Ramos (cell line): ENCODE data around the gene MYH10.

Experiments used
- in situ Hi-C: fragments of 300-500 bp; cut with MboI; formaldehyde crosslinking; loops from one replicate; pipeline ENCODE4 v1.14.3; 2022; ENCODE audit warnings: low sequenced_read_pairs; ENCODE audit not compliant: unreplicated experiment

MYH10 gene

DNA sequence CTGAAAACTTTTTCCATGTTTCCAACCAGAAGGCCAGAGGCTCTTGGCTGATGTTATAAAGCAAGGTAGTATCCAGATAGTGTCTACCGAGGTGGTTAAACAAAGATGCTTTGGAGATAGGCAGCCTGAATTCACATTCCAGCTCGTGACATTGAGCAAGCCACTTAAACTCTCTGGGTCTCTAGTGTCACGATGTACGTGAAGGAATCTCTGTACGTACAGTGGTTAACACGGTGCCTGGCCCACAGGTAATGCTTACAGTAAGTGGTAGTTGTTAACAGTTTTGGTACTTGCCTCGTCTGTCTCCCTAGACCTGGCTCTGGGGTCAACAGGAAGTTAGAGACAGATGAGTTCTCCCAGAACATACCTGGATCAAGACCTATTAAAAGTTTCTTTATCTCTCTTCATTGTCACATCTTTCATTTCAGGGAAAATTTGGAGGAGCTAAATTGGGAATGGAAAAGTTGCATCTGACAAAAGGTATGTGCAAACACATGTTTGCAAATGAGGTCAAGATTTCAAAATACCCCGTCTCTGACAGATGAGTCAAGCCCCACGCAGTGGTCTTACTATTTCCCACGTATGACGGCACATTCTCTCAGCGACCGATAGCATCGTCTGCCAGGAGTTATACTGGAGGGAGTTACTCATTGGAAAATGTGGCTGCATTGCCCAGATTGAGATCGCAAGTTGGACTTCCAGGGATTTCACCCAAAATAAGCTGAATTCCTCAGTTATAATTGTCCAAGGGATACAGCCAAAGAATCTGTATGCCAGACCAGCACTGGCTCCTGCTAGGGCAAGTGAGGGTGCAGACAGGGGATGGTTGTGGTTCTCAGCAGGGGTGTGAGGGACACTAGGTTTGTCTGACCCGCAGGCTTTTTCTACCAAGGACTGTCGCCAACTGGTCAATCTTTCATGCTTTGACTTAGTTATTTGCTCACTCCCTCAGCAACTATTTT lies 18.9 kb upstream of the MYH10 start:
- in situ Hi-C loops: no loop called here

DNA sequence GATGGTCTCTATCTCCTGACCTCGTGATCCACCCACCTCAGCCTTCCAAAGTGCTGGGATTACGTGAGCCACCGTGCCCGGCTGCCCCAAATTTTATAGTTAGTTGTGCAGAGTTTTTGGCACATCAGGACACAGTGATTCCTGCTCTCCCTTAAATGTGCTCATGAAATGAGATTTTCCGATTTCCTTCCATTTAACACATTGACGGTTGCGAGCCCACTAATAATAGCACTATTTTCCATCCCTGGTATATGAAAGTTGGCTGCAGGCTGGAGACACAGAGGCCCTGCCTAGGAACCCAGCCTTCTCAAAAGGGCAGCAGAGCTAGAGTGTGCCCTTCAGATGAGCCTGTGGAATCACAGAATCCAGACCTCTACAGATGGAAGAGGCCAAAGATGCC lies 17.4 kb upstream of the MYH10 start:
- in situ Hi-C loops: no loop called here

- in situ Hi-C loops: no loop called here
These were observed 16.7 kb upstream of the MYH10 start for GRCh38 chr17:8647202-8647601.

DNA sequence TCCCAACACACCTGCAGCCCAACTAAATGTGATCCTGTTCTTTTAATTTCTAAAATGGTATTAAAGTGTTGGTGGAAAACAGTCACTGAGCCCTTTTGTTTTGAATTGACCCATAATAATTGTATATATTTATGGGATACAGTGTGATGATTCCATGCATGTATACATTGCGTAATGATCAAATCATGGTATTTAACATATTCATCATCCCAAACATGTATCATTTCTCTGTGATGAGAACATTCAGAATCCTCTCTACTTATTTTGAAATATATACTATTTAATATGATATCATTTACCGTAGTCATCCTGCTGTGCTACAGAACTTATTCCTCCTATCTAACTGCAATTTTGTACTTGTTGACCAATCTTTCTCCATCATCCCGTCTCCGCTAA lies 14.0 kb upstream of the MYH10 start:
- in situ Hi-C loops: no loop called here

DNA sequence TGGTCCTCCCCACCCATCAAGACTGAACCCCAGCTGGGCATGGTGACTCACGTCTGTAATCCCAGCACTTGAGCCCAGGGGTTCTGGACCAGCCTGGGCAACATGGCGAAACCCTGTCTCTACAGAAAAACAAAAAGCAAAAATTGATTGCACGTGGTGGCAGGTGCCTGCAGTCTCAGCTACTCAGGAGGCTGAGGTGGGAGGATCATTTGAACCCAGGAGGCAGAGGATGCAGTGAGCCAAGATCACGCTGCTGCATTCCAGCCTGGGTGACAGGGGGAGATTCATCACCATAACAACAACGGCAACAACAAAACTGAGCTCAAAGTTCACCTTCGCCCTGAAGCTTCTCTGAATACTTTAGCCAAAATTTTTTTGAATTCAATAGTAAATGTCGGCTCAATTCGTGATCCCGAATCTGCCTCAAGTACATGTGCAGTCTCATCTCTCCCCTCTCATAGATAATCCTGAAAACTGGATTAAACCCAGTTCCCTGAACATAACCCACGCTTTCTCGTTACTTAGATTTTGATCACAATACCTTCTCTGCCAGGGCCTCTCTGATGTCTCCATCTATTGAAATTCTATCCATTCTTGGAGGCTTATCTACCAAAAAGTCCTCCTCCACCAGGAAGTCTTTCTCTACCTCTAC lies 13.5 kb upstream of the MYH10 start:
- in situ Hi-C loops: no loop called here

DNA sequence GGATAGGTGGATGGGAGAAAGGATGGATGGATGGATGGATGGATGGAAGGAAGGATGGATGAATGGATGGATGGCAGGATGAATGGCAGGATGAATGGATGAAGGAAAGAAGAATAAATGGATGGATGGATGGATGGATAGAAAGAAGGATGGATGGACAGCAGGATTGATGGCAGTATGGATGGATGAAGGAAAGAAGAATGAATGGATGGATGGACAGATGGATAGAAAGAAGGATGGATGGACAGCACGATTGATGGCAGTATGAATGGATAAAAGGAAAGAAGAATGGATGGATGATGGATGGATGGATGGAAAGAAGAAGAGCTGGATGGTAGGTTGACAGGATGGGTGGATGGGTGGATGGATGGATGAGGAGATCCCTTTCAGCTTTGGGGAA lies 9.2 kb upstream of the MYH10 start:
- in situ Hi-C loops: no loop called here

DNA sequence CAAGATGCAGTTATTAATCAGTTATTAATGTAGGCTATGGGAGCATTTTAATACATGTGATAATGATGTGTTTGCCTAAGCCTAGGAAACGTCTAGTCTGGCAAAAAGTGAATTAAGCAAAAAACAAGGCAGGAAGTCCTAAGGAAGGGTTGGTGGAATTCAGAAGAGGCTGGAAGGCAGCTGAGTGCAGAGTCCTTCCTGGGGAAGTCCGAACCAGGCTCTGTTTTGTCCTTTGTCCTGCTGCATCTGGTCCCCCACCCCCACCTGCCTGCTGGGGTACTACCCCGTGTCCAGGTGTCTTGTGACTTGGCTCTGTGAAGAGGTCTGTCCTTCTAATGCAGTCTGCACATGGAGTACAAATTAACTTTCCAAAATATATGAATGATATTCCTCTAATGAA lies 1.5 kb upstream of the MYH10 start:
- in situ Hi-C loops: no loop called here

DNA sequence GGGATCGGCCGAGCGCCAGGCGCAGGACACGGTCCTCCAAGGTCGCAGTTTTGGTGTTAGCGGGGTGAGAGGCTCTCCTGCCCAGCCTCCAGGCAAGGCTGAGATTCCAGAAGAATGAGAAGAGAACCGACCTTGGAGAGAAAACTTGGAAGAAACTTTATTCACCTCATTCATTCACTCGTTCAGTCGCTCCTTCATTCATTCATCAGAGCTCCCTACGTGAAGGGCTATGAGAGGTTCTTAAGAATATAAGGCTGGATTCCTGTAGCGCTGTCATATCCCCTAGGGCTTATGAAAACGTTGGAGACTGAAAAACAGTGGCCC lies 991 bp upstream of the MYH10 start:
- in situ Hi-C loops: no loop called here

DNA sequence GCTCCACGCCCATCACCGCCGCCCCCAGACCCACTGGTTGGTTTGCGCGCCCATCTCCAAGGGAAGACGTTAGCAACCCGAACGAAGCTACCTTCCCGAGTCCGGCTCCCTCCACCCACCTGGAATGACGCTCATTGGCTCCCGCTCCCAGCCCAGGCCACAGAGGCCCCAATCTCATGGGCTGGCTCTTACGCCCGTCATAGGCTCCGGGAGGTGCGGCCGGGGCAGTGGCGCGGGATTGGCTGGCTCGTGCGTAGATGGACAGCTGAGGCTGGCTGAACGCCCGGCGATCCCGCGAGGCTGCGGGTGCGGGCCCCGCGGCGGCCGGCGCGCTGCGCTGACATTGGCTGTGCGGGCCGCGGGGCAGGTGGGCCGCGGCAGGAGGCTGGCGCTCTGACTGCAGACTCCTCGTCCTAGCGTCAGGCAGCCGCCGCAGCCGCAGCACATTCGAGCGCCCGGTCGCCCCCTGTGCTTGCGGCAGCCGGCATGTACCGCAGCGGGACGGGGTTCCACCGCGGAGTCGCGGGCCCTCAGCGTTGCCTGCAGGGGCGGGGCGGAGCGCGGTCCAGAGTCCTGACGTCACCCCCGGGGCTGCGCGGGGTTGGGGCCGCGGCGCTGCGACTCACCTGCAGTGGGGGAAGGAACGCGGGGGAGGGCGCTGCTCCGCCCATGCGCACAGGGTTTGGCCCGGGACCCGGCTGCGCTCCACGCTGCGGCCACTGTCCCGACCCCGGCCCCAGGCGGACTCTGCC lies 453 bp upstream of the MYH10 start:
- in situ Hi-C loops: no loop called here

DNA sequence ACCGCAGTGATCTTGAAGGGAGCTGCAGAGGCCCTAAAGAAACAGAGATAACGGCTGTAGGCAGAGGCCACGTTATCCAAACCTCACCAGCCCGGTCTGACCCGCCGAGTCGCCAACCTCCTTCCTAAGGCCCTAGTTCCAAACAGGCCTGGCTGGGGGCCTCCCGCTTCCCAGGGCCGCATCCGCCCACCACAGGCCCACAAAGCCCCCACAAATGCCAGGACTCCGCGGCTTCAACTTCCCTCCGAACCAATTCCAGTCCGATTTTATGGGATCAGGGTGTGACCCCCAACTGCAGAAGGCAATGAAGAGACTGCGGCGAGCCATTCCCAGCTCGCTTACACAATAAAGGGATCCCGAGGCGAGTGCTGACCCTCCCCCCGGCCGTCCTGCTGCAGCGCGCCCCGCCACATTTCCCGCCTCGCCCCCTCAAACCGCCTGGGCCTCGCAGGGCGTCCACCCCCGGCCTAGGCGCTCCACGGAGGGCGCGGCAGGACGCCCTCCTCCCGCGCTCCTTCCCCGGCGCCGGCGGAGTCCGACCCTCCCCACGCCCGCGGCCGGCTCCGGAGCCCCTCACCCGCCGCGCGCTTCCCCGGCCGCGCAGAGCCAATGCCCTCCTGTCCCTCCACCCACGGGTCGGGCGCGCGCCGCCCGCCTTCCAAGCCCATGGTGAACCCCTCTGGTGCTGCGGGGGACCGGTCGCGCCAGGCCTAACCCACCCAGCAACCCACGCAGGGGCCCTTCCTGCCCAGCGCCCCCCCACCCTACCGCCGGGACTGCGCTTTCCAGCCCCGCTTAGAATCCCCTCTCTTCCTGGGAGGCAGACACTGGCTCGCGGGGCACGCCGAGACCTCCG lies 926 bp downstream of the MYH10 start:
- in situ Hi-C loops: no loop called here

DNA sequence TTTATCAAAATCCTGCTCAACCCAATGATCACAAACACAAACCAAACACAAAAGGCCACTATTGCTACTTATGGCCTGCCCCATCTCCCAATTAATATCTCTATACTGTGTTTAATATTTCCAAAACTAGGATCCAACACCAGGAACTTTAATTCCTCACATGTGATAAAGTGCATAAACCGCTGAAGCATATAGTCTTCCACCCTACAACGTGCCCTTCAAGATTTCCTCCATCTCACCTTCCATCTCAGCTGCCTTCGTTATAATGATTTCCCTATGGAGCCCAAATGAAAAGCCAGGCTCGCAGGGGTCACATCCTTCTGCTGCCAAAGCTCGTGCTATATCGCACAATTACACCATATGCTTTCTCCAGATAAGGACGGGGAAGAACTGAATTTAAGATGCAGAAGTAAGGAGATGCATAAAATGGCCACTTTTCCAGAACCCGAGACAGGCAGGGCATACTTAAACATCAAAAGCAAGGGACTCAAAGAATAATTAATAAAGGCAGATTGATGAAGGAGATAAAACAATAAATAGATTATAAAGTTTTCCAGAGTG lies 1.8 kb downstream of the MYH10 start:
- in situ Hi-C loops: no loop called here

- in situ Hi-C loops: no loop called here
These were observed 2.4 kb downstream of the MYH10 start for GRCh38 chr17:8628172-8628571.

- in situ Hi-C loops: no loop called here
These were observed 6.9 kb downstream of the MYH10 start for GRCh38 chr17:8623591-8623990.

- in situ Hi-C loops: no loop called here
These were observed 8.3 kb downstream of the MYH10 start for GRCh38 chr17:8622191-8622590.

DNA sequence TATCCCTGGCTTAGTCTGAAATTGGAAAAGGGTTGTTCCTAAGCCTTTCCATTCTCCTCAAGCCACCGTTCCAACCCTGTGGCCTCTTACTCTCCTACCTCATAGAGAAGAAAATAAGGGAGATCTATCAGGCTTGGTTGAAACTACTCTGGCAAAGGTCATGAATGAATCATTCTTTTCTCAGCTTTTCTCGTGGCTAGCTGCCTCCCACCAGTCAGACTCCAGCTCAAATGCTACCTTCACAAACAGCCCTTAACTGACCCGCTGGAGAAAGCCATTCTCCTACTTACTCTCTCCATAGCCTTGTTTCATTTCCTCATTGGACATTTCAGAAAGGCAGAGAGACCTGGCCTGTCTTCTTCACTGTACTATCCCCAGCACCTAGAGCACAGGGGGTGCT lies 8.9 kb downstream of the MYH10 start:
- in situ Hi-C loops: no loop called here

DNA sequence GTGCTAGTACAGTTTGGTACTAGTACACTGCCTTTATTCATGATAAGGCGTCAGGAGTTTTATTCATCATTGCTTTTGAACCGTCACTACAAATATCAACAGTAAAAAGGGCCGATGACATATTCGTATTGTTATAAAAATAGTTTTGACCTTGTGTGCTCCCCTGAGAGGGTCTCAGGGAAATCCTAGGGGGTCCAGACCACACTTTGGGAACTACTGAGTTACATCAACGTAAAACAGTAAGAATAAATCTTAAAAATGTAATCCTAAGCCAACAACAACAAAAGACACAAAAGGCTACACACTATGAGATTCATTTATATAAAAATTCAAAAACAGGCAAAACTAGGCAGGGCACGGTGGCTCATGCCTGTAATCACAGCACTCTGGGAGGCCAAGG lies 11.2 kb downstream of the MYH10 start:
- in situ Hi-C loops: no loop called here

DNA sequence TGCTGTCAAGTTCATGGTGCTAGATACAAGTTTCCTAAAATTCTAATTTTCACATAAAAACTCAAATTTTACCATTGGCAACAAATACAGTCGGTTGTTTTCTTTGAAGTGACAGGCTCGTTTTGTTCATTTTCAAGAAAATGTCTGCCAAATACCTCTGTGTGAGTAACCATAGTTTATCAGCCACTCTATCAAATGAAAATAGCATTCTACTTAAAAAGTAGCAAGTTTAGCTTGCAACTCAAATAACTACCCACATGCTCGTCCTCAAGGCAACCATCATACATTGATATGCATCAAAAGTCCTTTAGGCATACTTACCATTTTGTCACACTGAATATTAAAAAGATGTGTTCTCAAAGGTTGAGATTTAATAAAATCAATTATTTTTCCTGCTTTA lies 11.7 kb downstream of the MYH10 start:
- in situ Hi-C loops: no loop called here

- in situ Hi-C loops: no loop called here
These were observed 15.5 kb downstream of the MYH10 start for GRCh38 chr17:8614988-8615387.

DNA sequence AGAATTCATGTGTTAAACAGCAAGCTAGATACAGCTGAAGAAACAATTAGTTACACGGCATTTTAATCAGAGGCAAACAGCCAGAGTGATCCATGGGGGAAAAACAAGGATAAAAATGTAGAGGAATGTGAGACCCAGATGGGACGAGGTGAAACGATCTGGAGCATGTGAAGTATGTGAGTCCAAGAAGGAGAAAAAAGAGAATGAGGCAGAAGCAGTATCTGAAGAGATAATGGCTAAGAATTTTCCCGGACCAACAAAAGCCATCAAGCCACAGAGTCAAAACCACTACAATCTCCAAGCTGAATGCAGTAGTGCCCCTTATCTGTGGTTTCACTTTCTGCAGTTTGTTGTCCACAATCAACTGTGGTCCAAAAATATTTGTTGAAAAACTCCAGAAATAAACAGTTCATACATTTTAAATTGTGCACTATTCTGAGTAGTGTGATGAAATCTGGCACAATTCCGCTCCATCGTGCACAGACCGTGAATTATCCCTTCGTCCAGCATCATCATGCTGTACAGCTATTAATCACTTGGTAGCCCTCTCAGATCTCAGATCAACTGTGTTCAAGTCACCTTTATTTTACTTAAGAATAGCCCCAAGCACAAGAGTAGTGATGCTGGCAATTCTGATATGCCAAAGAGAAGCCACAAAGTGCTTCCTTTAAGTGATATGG lies 18.8 kb downstream of the MYH10 start:
- in situ Hi-C loops: no loop called here
